ENCODE results near the gene IL1R2.

IL1R2 gene

DNA sequence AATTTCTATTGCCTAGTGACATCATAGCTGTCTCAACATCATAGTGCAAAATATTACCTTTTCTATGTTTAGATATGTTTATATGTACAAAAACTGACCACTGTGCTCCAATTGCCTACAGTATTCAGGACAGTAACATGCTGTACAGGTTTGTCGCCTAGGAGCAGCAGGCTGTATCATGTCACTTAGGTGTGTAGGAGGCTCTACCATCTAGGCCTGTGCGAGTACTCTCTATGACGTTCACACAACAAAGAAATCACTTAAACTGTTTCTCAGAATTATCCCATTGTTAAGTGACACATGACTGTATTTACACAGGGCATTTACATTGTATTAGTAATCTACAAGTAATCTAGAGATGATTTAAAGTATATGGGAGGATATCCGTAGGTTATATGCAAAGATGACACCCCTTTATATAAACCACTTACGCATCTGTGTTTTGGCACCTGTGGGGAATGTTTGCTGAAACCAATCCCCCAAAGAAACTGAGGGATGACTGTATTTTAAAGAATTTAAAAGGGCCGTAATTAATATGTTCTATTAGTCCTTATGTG is 24.7 kb downstream of the IL1R2 start:
- Histone ChIP-seq H3K27ac (replicated peaks) (no peak overlapping the region), H3K27me3 (ENCODE audit: insufficient read depth, poor library complexity, severe bottlenecking) (no peaks in the 10 kb centered on the region), H3K4me3 (replicated peaks; ENCODE audit: insufficient read depth, low read length) (no peak overlapping the region)
- TF ChIP-seq GABPA (IDR thresholded peaks at IDR 0.05; ENCODE audit: low read depth) (no peak), SPI1 (IDR thresholded peaks at IDR 0.05; ENCODE audit: borderline replicate concordance, low read depth) (no peak), POLR2AphosphoS5 (IDR thresholded peaks at IDR 0.05; ENCODE audit: low read depth) (no peak)
- TF ChIP-seq, protein P1, sequence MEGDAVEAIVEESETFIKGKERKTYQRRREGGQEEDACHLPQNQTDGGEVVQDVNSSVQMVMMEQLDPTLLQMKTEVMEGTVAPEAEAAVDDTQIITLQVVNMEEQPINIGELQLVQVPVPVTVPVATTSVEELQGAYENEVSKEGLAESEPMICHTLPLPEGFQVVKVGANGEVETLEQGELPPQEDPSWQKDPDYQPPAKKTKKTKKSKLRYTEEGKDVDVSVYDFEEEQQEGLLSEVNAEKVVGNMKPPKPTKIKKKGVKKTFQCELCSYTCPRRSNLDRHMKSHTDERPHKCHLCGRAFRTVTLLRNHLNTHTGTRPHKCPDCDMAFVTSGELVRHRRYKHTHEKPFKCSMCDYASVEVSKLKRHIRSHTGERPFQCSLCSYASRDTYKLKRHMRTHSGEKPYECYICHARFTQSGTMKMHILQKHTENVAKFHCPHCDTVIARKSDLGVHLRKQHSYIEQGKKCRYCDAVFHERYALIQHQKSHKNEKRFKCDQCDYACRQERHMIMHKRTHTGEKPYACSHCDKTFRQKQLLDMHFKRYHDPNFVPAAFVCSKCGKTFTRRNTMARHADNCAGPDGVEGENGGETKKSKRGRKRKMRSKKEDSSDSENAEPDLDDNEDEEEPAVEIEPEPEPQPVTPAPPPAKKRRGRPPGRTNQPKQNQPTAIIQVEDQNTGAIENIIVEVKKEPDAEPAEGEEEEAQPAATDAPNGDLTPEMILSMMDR (IDR thresholded peaks at IDR 0.05; ENCODE audit: insufficient read depth, low read length): no peak
- TF ChIP-seq, protein P2, sequence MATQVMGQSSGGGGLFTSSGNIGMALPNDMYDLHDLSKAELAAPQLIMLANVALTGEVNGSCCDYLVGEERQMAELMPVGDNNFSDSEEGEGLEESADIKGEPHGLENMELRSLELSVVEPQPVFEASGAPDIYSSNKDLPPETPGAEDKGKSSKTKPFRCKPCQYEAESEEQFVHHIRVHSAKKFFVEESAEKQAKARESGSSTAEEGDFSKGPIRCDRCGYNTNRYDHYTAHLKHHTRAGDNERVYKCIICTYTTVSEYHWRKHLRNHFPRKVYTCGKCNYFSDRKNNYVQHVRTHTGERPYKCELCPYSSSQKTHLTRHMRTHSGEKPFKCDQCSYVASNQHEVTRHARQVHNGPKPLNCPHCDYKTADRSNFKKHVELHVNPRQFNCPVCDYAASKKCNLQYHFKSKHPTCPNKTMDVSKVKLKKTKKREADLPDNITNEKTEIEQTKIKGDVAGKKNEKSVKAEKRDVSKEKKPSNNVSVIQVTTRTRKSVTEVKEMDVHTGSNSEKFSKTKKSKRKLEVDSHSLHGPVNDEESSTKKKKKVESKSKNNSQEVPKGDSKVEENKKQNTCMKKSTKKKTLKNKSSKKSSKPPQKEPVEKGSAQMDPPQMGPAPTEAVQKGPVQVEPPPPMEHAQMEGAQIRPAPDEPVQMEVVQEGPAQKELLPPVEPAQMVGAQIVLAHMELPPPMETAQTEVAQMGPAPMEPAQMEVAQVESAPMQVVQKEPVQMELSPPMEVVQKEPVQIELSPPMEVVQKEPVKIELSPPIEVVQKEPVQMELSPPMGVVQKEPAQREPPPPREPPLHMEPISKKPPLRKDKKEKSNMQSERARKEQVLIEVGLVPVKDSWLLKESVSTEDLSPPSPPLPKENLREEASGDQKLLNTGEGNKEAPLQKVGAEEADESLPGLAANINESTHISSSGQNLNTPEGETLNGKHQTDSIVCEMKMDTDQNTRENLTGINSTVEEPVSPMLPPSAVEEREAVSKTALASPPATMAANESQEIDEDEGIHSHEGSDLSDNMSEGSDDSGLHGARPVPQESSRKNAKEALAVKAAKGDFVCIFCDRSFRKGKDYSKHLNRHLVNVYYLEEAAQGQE (IDR thresholded peaks at IDR 0.05; ENCODE audit: insufficient replicate concordance, low read depth): no peak
- DNase-seq (ENCODE audit: low read depth in 1 of 2, low spot score in 1 of 2): no peak

DNA sequence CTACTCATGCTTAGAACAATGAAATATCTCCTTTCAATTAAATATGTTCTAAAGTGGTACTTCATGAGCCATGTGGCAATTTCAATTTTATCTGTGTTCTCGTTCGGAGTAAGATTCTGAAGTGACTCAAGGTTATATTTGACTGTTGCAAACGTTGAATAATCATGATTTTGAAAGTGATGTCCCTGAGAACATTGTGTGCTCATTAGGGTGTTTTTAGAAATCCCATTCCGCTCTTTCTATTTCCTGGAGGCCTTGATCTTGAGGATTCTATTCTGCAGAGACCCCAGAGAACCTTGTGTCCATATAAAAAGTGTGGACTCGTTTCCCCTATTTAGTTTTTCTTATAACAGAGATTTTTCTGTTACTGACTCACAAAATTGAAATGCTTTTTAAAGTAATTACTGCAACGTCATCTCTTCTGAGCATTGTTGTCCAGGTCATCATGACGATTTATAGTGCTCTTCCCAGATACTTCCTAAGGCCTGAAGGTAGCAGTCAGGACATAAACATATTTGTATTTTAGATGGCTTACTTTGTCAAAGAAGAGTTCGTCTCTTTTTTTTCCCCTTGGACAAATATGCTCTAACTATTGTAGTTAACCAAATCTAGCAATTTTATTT is 27.2 kb downstream of the IL1R2 start:
- Histone ChIP-seq H3K27me3 (ENCODE audit: insufficient read depth, poor library complexity, severe bottlenecking) (no peaks in the 10 kb centered on the region), H3K27ac (replicated peaks) (no peak overlapping the region), H3K4me3 (replicated peaks; ENCODE audit: insufficient read depth, low read length) (no peak overlapping the region)
- TF ChIP-seq POLR2AphosphoS5 (IDR thresholded peaks at IDR 0.05; ENCODE audit: low read depth) (no peak), GABPA (IDR thresholded peaks at IDR 0.05; ENCODE audit: low read depth) (no peak), SPI1 (IDR thresholded peaks at IDR 0.05; ENCODE audit: borderline replicate concordance, low read depth) (no peak)
- TF ChIP-seq, protein P1 (IDR thresholded peaks at IDR 0.05; ENCODE audit: insufficient read depth, low read length): no peak
- TF ChIP-seq, protein P2 (IDR thresholded peaks at IDR 0.05; ENCODE audit: insufficient replicate concordance, low read depth): no peak
- DNase-seq (ENCODE audit: low read depth in 1 of 2, low spot score in 1 of 2): no peak

DNA sequence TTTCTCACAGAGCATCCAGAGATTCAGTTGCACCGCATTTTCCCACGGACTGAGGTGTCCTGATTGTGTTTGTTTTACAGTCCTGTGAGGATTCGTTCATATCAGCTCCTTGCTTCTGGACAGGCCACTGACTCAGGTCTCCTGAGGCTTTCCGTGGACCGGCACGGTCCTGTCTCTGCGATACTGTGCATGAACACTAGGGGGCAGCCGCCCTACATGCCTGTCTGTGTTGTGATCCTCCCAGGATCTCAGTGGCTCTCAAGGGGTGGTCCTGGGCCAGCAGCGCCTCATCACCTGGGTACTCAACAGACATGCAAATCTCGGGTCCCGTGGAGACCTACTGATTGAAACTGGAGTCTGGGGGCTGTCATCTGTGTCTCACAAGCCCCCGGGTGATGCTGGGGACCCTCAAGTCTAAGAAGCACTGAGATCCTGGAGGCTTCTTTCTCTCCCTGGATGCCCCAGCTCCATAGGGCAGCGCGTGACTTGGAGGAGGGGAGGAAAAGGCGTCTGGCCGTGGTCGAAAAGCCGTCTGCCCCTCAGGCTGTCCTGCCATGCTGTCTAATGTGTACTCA is 28.9 kb downstream of the IL1R2 start:
- TF ChIP-seq, protein P1 (IDR thresholded peaks at IDR 0.05; ENCODE audit: insufficient read depth, low read length): peak; percentile 91
- TF ChIP-seq GABPA (IDR thresholded peaks at IDR 0.05; ENCODE audit: low read depth): no peak
- no peak for TF ChIP-seq POLR2AphosphoS5 (IDR thresholded peaks at IDR 0.05; ENCODE audit: low read depth)
- TF ChIP-seq SPI1 (IDR thresholded peaks at IDR 0.05; ENCODE audit: borderline replicate concordance, low read depth): no peak
- TF ChIP-seq, protein P2 (IDR thresholded peaks at IDR 0.05; ENCODE audit: insufficient replicate concordance, low read depth): no peak
- DNase-seq (ENCODE audit: low read depth in 1 of 2, low spot score in 1 of 2): peak; percentile 51 to 78
- Histone ChIP-seq H3K4me3 (replicated peaks; ENCODE audit: insufficient read depth, low read length) (no peak overlapping the region), H3K27me3 (ENCODE audit: insufficient read depth, poor library complexity, severe bottlenecking) (no peaks in the 10 kb centered on the region), H3K27ac (replicated peaks) (no peak overlapping the region)

Data from HL-60 (cell line).